ENCODE measurements around the gene PDILT.

Gene PDILT

GRCh38 chr16:20363191-20363590 lies 41.3 kb downstream of the PDILT start:
- no peak for DNase-seq (ENCODE audit: low spot score)

- DNase-seq (ENCODE audit: low spot score) = no peak
These were observed 44.5 kb downstream of the PDILT start for GRCh38 chr16:20359997-20360396.

GRCh38 chr16:20355114-20355782 lies 49.3 kb downstream of the PDILT start:
- DNase-seq (ENCODE audit: low spot score) = no peak

GRCh38 chr16:20353379-20353778 lies 51.2 kb downstream of the PDILT start:
- DNase-seq (ENCODE audit: low spot score) = no peak

GRCh38 chr16:20352615-20353014 lies 51.9 kb downstream of the PDILT start, which contains the start of gene UMOD:
Gene UMOD (minus strand): TSS chr16:20352715. CDS start chr16:20350737, 1,978 bp downstream.
- no peak for DNase-seq (ENCODE audit: low spot score)

- DNase-seq (ENCODE audit: low spot score) = no peak
These were observed 54.9 kb downstream of the PDILT start for GRCh38 chr16:20349615-20350014.

- no peak for DNase-seq (ENCODE audit: low spot score)
These were observed 56.0 kb downstream of the PDILT start for GRCh38 chr16:20348365-20349185.

- DNase-seq (ENCODE audit: low spot score) = no peak
These were observed 56.7 kb downstream of the PDILT start for GRCh38 chr16:20347666-20348364.

- DNase-seq (ENCODE audit: low spot score) = no peak
These were observed 59.9 kb downstream of the PDILT start for GRCh38 chr16:20344611-20345010.

GRCh38 chr16:20339744-20340143 lies 64.8 kb downstream of the PDILT start:
- no peak for DNase-seq (ENCODE audit: low spot score)

GRCh38 chr16:20336955-20337354 lies 67.6 kb downstream of the PDILT start:
- no peak for DNase-seq (ENCODE audit: low spot score)

GRCh38 chr16:20334396-20334795 lies 70.1 kb downstream of the PDILT start:
- DNase-seq (ENCODE audit: low spot score) = no peak

- no peak for DNase-seq (ENCODE audit: low spot score)
These were observed 71.4 kb downstream of the PDILT start for GRCh38 chr16:20333120-20333519.

GRCh38 chr16:20332411-20332810 lies 72.1 kb downstream of the PDILT start:
- no peak for DNase-seq (ENCODE audit: low spot score)

- DNase-seq (ENCODE audit: low spot score) = no peak
These were observed 72.9 kb downstream of the PDILT start for GRCh38 chr16:20331635-20332034.

- DNase-seq (ENCODE audit: low spot score) = no peak
These were observed 75.0 kb downstream of the PDILT start for GRCh38 chr16:20329392-20330138.

- no peak for DNase-seq (ENCODE audit: low spot score)
These were observed 77.0 kb downstream of the PDILT start, which contains the start of gene GP2 for GRCh38 chr16:20327444-20328041. Gene GP2 (minus strand): TSS chr16:20327513. CDS start chr16:20326431, 1,082 bp downstream.

- no peak for DNase-seq (ENCODE audit: low spot score)
These were observed 78.2 kb downstream of the PDILT start for GRCh38 chr16:20326321-20326720.

- no peak for DNase-seq (ENCODE audit: low spot score)
These were observed 79.5 kb downstream of the PDILT start for GRCh38 chr16:20325005-20325404.

- DNase-seq (ENCODE audit: low spot score) = no peak
These were observed 80.9 kb downstream of the PDILT start for GRCh38 chr16:20323591-20324117.

- no peak for DNase-seq (ENCODE audit: low spot score)
These were observed 81.8 kb downstream of the PDILT start for GRCh38 chr16:20322696-20323095.

Data from CD4-positive, alpha-beta T cell treated with Interleukin-6 at 100 ng/mL for 8 hours (primary cell).